Activated gamma-delta T cell treated with Interleukin-2 at 50 U/mL for 16 hours (primary cell): ENCODE measurements around the gene PANK4.
"Not testable (repeated sequence)": the region's sequence is repeated elsewhere in the genome, so short reads cannot be mapped to it uniquely, and the experiment has no call there.

ENCODE experiments used
- DNase-seq: peaks from one replicate; pipeline ENCODE4 v3.0.0-alpha.2; 2020

The PANK4 gene

GRCh38 chr1:2525920-2526823, at the start of gene PANK4:
TSS of gene PANK4 (minus strand) at chr1:2526596. CDS start at chr1:2526587, 9 bp downstream.
- DNase-seq, result peak; percentile 85

GRCh38 chr1:2574350-2574749, 48.0 kb upstream of the PANK4 start:
- no peak for DNase-seq

- no peak for DNase-seq
Observed at GRCh38 chr1:2573250-2573920, 47.0 kb upstream of the PANK4 start.

GRCh38 chr1:2571348-2571747, 45.0 kb upstream of the PANK4 start:
- DNase-seq, result no peak

- no peak for DNase-seq
Observed at GRCh38 chr1:2570332-2570731, 43.9 kb upstream of the PANK4 start.

DNA sequence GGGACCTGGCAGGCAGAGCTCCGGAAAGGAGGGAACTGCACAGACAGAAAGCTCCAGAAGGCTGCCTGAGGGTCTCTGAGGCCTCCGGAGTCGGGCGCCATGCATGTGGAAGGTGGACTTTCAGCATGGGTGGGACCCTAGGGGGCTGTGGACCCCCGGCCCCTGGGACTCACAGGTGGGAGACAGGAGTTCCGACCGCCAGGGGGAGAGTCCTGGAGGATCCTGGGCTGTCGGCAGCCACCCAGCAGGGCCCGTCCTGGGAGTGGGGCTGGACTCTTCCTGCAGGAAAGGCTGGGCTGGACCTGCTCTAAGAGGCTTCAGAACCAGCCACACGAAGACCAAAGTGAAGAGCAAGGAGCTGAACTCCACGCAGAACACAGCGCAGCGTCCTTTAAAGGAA, 43.3 kb upstream of the PANK4 start:
- DNase-seq, result not testable (repeated sequence)

GRCh38 chr1:2569060-2569459, 42.7 kb upstream of the PANK4 start:
- no peak for DNase-seq

DNA sequence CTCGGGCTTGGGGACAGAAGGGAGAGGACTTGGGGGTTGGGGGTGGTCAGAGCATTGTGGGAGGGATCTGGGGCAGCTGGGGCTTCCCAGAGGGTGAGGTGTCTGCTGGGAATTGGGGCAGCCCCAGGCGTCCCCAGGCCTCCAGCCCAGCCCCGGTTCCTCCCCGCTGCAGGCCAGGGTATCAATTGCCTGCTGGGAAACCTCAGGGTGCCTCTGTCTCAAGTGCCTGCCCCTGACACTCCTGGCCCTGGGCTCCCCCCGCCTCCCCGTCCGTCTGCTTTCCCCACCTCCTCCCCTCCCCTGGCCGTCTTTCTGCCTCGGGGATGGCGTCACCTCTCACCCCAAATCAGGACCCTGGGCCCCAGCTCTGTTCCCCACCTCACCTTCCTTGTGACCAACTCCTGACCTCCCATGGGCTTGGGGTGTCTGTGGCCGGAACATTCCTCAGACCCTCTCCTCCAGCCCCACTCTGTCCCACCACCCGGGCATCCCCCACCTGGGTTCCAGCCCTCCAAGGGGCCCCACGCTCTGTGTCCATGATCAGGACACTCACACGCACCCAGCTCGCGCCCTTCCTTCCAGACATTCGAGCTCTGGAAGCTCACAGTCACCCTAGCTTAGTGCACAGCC, 41.9 kb upstream of the PANK4 start:
- not testable (repeated sequence) for DNase-seq

DNA sequence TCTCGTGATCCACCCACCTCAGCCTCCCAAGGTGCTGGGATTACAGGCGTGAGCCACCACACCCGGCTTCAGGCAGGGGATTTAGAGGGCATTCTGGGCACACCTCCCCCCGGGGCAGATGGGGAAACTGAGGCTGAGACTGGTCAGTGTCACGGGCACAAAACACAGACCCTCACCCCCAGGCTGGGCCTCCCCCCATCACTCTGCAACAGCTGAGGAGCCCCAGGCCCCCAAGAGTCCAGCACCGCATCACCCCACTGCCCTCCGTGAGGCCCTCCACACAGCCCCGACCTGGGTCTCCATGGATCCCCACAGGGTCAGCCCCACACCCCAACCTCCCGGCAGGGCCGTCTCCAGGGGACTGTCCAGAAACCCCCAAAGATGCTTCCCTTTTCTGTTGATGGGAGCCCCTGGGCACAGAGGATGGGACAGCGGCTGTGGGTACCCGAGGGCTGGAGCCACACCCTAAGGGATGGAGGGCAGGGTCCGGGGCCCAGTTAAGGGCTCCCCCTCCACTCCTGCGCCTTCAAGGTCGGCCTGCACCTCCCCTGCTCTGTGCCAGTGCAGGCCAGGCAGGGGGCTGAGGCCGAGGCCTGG, 40.8 kb upstream of the PANK4 start:
- DNase-seq, result no peak

- DNase-seq, result no peak
Observed at GRCh38 chr1:2566101-2567045, 40.0 kb upstream of the PANK4 start.

GRCh38 chr1:2564815-2565374, 38.5 kb upstream of the PANK4 start:
- no peak for DNase-seq

- no peak for DNase-seq
Observed at GRCh38 chr1:2564006-2564814, 37.8 kb upstream of the PANK4 start.

DNA sequence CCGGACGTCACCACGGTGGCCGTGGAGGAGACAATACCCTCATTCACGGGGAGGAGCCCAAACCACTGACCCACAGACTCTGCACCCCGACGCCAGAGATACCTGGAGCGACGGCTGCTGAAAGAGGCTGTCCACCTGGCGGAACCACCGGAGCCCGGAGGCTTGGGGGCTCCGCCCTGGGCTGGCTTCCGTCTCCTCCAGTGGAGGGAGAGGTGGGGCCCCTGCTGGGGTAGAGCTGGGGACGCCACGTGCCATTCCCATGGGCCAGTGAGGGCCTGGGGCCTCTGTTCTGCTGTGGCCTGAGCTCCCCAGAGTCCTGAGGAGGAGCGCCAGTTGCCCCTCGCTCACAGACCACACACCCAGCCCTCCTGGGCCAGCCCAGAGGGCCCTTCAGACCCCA, 36.8 kb upstream of the PANK4 start:
- DNase-seq, result no peak

- no peak for DNase-seq
Observed at GRCh38 chr1:2561898-2562895, 35.8 kb upstream of the PANK4 start.

DNA sequence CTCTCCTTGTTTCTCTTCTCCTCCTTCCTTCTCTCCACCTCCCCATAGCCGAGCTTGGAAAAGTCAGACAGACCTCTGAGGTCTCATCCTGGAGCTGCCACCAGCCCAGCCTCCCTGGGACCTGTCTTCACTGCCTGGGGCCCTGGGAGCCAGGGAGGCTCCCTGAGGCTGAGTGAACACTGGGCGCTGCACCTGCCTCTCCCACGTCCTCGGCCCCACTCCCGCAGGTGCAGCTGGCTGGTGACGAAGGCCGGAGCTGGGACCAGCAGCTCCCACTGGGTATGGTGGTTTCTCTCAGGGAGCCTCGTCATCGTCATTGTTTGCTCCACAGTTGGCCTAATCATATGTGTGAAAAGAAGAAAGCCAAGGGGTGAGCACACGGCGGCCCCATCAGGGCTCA, 35.0 kb upstream of the PANK4 start:
- no peak for DNase-seq

DNA sequence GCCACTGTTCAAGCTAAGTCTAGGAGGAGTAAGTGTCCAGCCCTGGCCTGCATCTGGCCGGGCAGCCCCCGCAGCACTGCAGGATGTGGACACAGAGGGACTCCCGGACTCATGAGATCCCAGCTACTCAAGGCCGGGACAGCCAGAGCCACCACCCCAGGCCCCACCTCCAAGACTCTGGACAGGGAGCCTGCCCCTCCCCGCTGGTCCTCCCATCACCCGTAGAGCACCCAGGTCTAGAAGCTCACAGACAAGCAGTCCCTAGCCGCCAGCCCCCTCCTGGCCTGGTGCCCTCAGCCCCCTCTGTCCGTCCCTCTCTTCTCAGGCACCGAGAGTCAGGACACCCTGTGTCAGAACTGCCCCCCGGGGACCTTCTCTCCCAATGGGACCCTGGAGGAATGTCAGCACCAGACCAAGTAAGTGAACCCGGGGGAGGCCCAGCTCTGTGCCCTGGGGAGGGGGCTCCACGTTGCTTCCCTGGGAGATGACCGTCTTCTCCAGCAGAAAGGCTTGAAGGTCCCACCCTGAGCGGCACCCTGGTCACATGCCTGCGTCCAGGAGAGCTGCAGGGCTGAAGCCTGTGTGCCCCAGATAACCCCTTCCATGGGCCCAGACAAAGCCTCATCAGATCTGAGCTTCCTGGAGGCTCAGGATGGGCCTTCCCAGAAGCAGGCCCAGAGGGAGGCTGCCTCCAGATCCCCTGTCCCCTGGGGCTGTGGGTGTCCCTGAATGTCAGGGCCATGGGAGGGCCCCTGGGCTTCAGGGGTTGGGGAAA, 34.1 kb upstream of the PANK4 start:
- DNase-seq, result no peak

GRCh38 chr1:2559509-2560298, 33.3 kb upstream of the PANK4 start:
- DNase-seq, result no peak

DNA sequence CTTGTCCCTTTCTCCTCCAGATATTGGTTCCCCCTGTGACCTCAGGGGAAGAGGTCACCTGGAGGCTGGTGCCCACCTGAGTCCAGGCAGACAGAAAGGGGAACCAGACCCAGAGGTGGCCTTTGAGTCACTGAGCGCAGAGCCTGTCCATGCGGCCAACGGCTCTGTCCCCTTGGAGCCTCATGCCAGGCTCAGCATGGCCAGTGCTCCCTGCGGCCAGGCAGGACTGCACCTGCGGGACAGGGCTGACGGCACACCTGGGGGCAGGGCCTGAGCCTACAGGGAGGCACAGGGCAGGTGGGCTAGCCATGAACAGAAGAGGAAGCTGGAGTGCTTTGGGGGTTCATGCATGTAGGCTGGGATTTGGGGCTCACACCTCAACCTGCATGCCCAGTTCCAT, 32.5 kb upstream of the PANK4 start:
- DNase-seq, result no peak
